Kasumi-1 (cell line): ENCODE results near the gene TRIM5.
"Not testable (repeated sequence)": the region's sequence is repeated elsewhere in the genome, so short reads cannot be mapped to it uniquely, and the experiment has no call there.

ENCODE experiments used
- DNase-seq, 2 experiments: peaks; one replicate each; lab custom pipeline; 2025; lab: John Stamatoyannopoulos, UW

The TRIM5 gene

GRCh38 chr11:5688482-5688881 lies 3.6 kb upstream of the TRIM5 start:
- DNase-seq = no peak

GRCh38 chr11:5686426-5686825 lies 1.6 kb upstream of the TRIM5 start:
- DNase-seq = no peak

GRCh38 chr11:5684036-5684645 lies 733 bp downstream of the TRIM5 start:
- peak in 1 of 2 experiments; percentile 11 for DNase-seq

- DNase-seq = not testable (repeated sequence)
These were observed 1.3 kb downstream of the TRIM5 start for GRCh38 chr11:5683620-5684019.

GRCh38 chr11:5682890-5683441 lies 1.9 kb downstream of the TRIM5 start:
- not testable (repeated sequence) for DNase-seq

- DNase-seq = no peak
These were observed 5.1 kb downstream of the TRIM5 start for GRCh38 chr11:5679811-5680210.

GRCh38 chr11:5674391-5674790 lies 10.5 kb downstream of the TRIM5 start:
- DNase-seq = no peak

- DNase-seq = no peak
These were observed 13.0 kb downstream of the TRIM5 start for GRCh38 chr11:5671831-5672230.

GRCh38 chr11:5666402-5666793 lies 18.5 kb downstream of the TRIM5 start:
- DNase-seq = no peak

- no peak for DNase-seq
These were observed 19.0 kb downstream of the TRIM5 start for GRCh38 chr11:5665746-5666401.

- DNase-seq = no peak
These were observed 19.8 kb downstream of the TRIM5 start for GRCh38 chr11:5665051-5665570.

GRCh38 chr11:5663511-5663910 lies 21.4 kb downstream of the TRIM5 start:
- DNase-seq = no peak

GRCh38 chr11:5658318-5658717 lies 26.6 kb downstream of the TRIM5 start:
- no peak for DNase-seq

GRCh38 chr11:5656956-5657355 lies 27.9 kb downstream of the TRIM5 start:
- not testable (repeated sequence) for DNase-seq

GRCh38 chr11:5655474-5655873 lies 29.4 kb downstream of the TRIM5 start:
- no peak for DNase-seq

- no peak for DNase-seq
These were observed 38.7 kb downstream of the TRIM5 start for GRCh38 chr11:5646139-5646538.

- DNase-seq = no peak
These were observed 41.3 kb downstream of the TRIM5 start for GRCh38 chr11:5643585-5643984.

GRCh38 chr11:5639953-5640352 lies 44.9 kb downstream of the TRIM5 start:
- DNase-seq = no peak

GRCh38 chr11:5631969-5632635 lies 52.8 kb downstream of the TRIM5 start:
- DNase-seq = no peak

- no peak for DNase-seq
These were observed 53.5 kb downstream of the TRIM5 start for GRCh38 chr11:5631417-5631816.

GRCh38 chr11:5626196-5626595 lies 58.7 kb downstream of the TRIM5 start:
- DNase-seq = no peak

GRCh38 chr11:5625281-5625680 lies 59.6 kb downstream of the TRIM5 start:
- DNase-seq = no peak
